IMR-90 (cell line): ENCODE results near the gene CPTP. TPM values are rescaled to one million over a fixed set of nuclear protein-coding genes. Genes with fewer than 3 reads are reported as not detected.
A peak's percentile ranks its signal among the peaks of the same experiment; 100 is the strongest.

ENCODE experiments used
- ATAC-seq: fragments of 200-7000 bp; cut with Tn5 transposase; 2 replicates; pipeline ENCODE4 v1.9.1; 2020; ENCODE audit warnings: low read depth, mild to moderate bottlenecking, moderate library complexity
- BruUV-seq: library from RNA; stranded (reverse); fragments of 400-500 nt; replicated peaks from 2 replicates; lab custom pipeline; 2021; lab: Mats Ljungman, UMichigan
- CTCF ChIA-PET: fragments of 300-600 bp; formaldehyde crosslinking; extraction: SDS; loops from one replicate; lab custom pipeline; 2021; ENCODE audit warnings: antibody characterized with exemption; lab: Yijun Ruan, JAX
- POLR2A ChIA-PET: fragments of 300-600 bp; sonication (Branson Sonifier 250); formaldehyde crosslinking; loops from one replicate; lab custom pipeline; 2022; ENCODE audit warnings: antibody characterized with exemption; ENCODE audit not compliant: unreplicated experiment; lab: Charles Lee
- DNase-seq: peaks from one replicate; pipeline ENCODE4 v3.0.0; 2013
- H2AFZ ChIP-seq: replicated peaks from 2 replicates; pipeline ENCODE3; 2013; ENCODE audit warnings: low read length, mild to moderate bottlenecking; ENCODE audit not compliant: poor library complexity
- H2AK5ac ChIP-seq: 2 replicates; pipeline ENCODE4 v1.6.1; 2013; ENCODE audit warnings: low read depth, low read length, inconsistent platforms
- H2AK9ac ChIP-seq: replicated peaks from 2 replicates; pipeline ENCODE3; 2013; ENCODE audit warnings: mild to moderate bottlenecking, low read depth, low read length, moderate library complexity; ENCODE audit not compliant: poor library complexity
- H2BK120ac ChIP-seq: 2 replicates; pipeline ENCODE4 v1.6.1; 2013; ENCODE audit warnings: low read depth, low read length, inconsistent platforms
- H2BK15ac ChIP-seq: 3 replicates; pipeline ENCODE4 v1.6.1; 2013; ENCODE audit warnings: low read depth, low read length, inconsistent platforms
- H2BK20ac ChIP-seq: 2 replicates; pipeline ENCODE4 v1.6.1; 2013; ENCODE audit warnings: low read depth, mild to moderate bottlenecking, inconsistent platforms, low read length, moderate library complexity
- H2BK5ac ChIP-seq: 2 replicates; pipeline ENCODE4 v1.6.1; 2013; ENCODE audit warnings: mild to moderate bottlenecking, low read depth, low read length, inconsistent platforms; ENCODE audit not compliant: poor library complexity, severe bottlenecking
- H3K14ac ChIP-seq: replicated peaks from 2 replicates; pipeline ENCODE4 v1.6.1; 2013; ENCODE audit warnings: low read depth, low read length, inconsistent platforms
- H3K18ac ChIP-seq: 2 replicates; pipeline ENCODE4 v1.6.1; 2013; ENCODE audit warnings: low read depth, low read length, control low read depth
- H3K23ac ChIP-seq: 2 replicates; pipeline ENCODE4 v1.6.1; 2013; ENCODE audit warnings: low read depth, low read length, inconsistent platforms
- H3K27ac ChIP-seq: 2 replicates; pipeline ENCODE4 v1.5.1; 2013; ENCODE audit warnings: mild to moderate bottlenecking, control low read depth, low read length; ENCODE audit not compliant: insufficient read depth
- H3K27me3 ChIP-seq: 2 replicates; pipeline ENCODE4 v1.6.1; 2013; ENCODE audit warnings: low read length; ENCODE audit not compliant: control insufficient read depth, insufficient read depth
- H3K36me3 ChIP-seq: 2 replicates; pipeline ENCODE4 v1.6.1; 2013; ENCODE audit warnings: low read length, mixed read lengths; ENCODE audit not compliant: control insufficient read depth, insufficient read depth
- H3K4ac ChIP-seq: 2 replicates; pipeline ENCODE4 v1.6.1; 2013; ENCODE audit warnings: low read depth, low read length, inconsistent platforms
- H3K4me1 ChIP-seq: 2 replicates; pipeline ENCODE4 v1.6.1; 2013; ENCODE audit warnings: low read length, mixed read lengths; ENCODE audit not compliant: control insufficient read depth, insufficient read depth
- H3K4me2 ChIP-seq: 2 replicates; pipeline ENCODE4 v1.6.1; 2013; ENCODE audit warnings: low read depth, mild to moderate bottlenecking, control low read depth, low read length, moderate library complexity
- H3K4me3 ChIP-seq: 2 replicates; pipeline ENCODE4 v1.5.1; 2013; ENCODE audit warnings: low read depth, mild to moderate bottlenecking, control low read depth, low read length, moderate library complexity; ENCODE audit not compliant: insufficient read depth
- H3K56ac ChIP-seq: 2 replicates; pipeline ENCODE4 v1.6.1; 2013; ENCODE audit warnings: low read length, inconsistent platforms; ENCODE audit not compliant: insufficient read depth; ENCODE audit errors: extremely low read depth
- H3K79me1 ChIP-seq, 2 experiments: 2 replicates each; pipeline ENCODE4 v1.6.1; 2013; ENCODE audit warnings: low read length in 2 of 2, inconsistent platforms in 1 of 2, low read depth in 1 of 2
- H3K9ac ChIP-seq: 2 replicates; pipeline ENCODE4 v1.6.1; 2013; ENCODE audit warnings: low read depth, low read length, control low read depth
- H3K9me1 ChIP-seq: 2 replicates; pipeline ENCODE4 v1.6.1; 2013; ENCODE audit warnings: low read length, inconsistent platforms; ENCODE audit not compliant: insufficient read depth
- H3K9me3 ChIP-seq: 2 replicates; pipeline ENCODE4 v1.6.1; 2013; ENCODE audit warnings: low read length; ENCODE audit not compliant: control insufficient read depth, insufficient read depth
- H4K20me1 ChIP-seq: 2 replicates; pipeline ENCODE4 v1.6.1; 2013; ENCODE audit warnings: low read length, inconsistent platforms; ENCODE audit not compliant: insufficient read depth
- H4K5ac ChIP-seq: 2 replicates; pipeline ENCODE4 v1.6.1; 2013; ENCODE audit warnings: mild to moderate bottlenecking, low read depth, low read length, control low read depth
- H4K8ac ChIP-seq, 2 experiments: 2 replicates each; pipeline ENCODE4 v1.6.1; 2013; ENCODE audit warnings: low read depth in 2 of 2, low read length in 2 of 2, control low read depth in 1 of 2, inconsistent platforms in 1 of 2
- H4K91ac ChIP-seq: 2 replicates; pipeline ENCODE4 v1.6.1; 2013; ENCODE audit warnings: low read depth, low read length, inconsistent platforms; ENCODE audit not compliant: insufficient read depth
- BHLHE40 ChIP-seq: fragments of 150-350 bp; IDR thresholded peaks from 2 replicates; pipeline ENCODE4 v1.6.1; 2016; ENCODE audit warnings: mild to moderate bottlenecking, low read depth, low read length
- CEBPB ChIP-seq: IDR thresholded peaks from 2 replicates; pipeline ENCODE4 v1.6.1; 2012; ENCODE audit warnings: low read depth, low read length, improper control_type of control experiment
- CHD1 ChIP-seq: IDR thresholded peaks from 2 replicates; pipeline ENCODE4 v1.6.1; 2012; ENCODE audit warnings: low read depth, low read length, improper control_type of control experiment
- FOS ChIP-seq: fragments of 150-350 bp; IDR thresholded peaks from 2 replicates; pipeline ENCODE4 v1.6.1; 2016; ENCODE audit warnings: low read depth, low read length
- MAFK ChIP-seq: IDR thresholded peaks from 2 replicates; pipeline ENCODE4 v1.6.1; 2012; ENCODE audit warnings: low read depth, low read length, improper control_type of control experiment
- MXI1 ChIP-seq: IDR thresholded peaks from 2 replicates; pipeline ENCODE4 v1.6.1; 2012; ENCODE audit warnings: low read depth, mild to moderate bottlenecking, low read length, moderate library complexity, borderline replicate concordance
- NFE2L2 ChIP-seq: fragments of 150-350 bp; IDR thresholded peaks from 2 replicates; pipeline ENCODE4 v1.6.1; 2016; ENCODE audit warnings: low read depth, mild to moderate bottlenecking, low read length
- POLR2A ChIP-seq: IDR thresholded peaks from 2 replicates; pipeline ENCODE4 v1.6.1; 2012; ENCODE audit warnings: mild to moderate bottlenecking, low read depth, low read length
- RCOR1 ChIP-seq: IDR thresholded peaks from 2 replicates; pipeline ENCODE4 v1.6.1; 2012; ENCODE audit warnings: mild to moderate bottlenecking, low read length, improper control_type of control experiment; ENCODE audit not compliant: insufficient replicate concordance
- RFX5 ChIP-seq: IDR thresholded peaks from 2 replicates; pipeline ENCODE4 v1.8.0; 2012; ENCODE audit warnings: low read depth, mild to moderate bottlenecking, low read length, moderate library complexity
- WGBS, 2 experiments: methylation state at CpG; one replicate each; pipeline versions ENCODE4 v1.1.5 to v1.1.7; 2013; ENCODE audit warnings: missing lambda C conversion rate in 2 of 2; ENCODE audit not compliant: insufficient read length in 1 of 2; ENCODE audit errors: extremely low coverage in 2 of 2; 5-methylcytosine and 5-hydroxymethylcytosine counted together
- dilution Hi-C: fragments of 300-500 bp; cut with HindIII; formaldehyde crosslinking; loops from one replicate; pipeline ENCODE4 v1.14.3; 2018; ENCODE audit warnings: low sequenced_read_pairs; ENCODE audit not compliant: unreplicated experiment
- in situ Hi-C: fragments of 300-500 bp; cut with MboI; formaldehyde crosslinking; loops from 3 replicates; pipeline ENCODE4 v1.14.3; 2019; ENCODE audit warnings: low sequenced_read_pairs, inconsistent platforms, mixed read lengths
- intact Hi-C: fragments of 100-400 bp; cut with micrococcal nuclease; formaldehyde crosslinking; loops from 2 replicates; pipeline ENCODE4 v1.10.0; 2022
- polyA plus RNA-seq, 3 experiments: library from polyadenylated mRNA; depleted of rRNA; stranded (reverse); fragments of >200 nt; gene quantifications; 2 replicates each; pipeline ENCODE4 v1.2.3, GENCODE V29; 2012; ENCODE audit warnings: low replicate concordance in 1 of 3
- total RNA-seq: library from RNA; depleted of rRNA; stranded (reverse); fragments of >200 nt; gene quantifications from 2 replicates; pipeline ENCODE4 v1.2.3, GENCODE V29; 2012
- TF ChIP-seq, protein P1 (sequence below): fragments of 150-350 bp; IDR thresholded peaks from 2 replicates; pipeline ENCODE4 v1.6.1; 2017; ENCODE audit warnings: mild to moderate bottlenecking, antibody characterized with exemption, low read length, low read depth
- TF ChIP-seq, protein P2 (sequence below): fragments of 150-350 bp; IDR thresholded peaks from 2 replicates; pipeline ENCODE4 v1.6.1; 2016; ENCODE audit warnings: low read depth, mild to moderate bottlenecking, low read length, moderate library complexity, borderline replicate concordance

CPTP gene
- total and polyA plus RNA-seq, 2 of the 4 experiments (the other 2 are of a cell fraction): 2.7 to 12.1 TPM

DNA sequence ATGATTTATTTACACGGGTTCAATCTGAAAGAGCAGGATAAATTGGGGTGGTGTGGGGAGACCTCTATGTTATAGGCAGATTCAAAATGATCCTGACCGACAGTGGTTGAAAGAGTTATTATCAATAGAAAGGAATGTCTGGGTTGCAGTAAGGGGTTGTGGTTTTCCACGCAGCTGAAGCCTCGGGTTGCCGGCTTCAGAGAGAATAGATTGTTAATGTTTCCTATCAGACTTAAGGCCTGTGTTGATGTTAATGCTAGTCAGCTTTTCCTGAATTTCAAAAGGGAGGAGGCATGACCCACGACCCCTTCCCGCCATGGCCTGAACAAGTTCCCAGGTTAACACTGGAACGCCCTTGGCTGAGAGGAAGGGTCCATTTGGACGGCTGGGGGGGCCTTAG is 48.8 kb upstream of the CPTP start:
- Histone ChIP-seq H4K8ac (peak overlapping the region; percentile 64 to 68; a peak in 3 of 4 replicates), H3K4ac (peak overlapping the region; percentile 90), H2BK5ac (peak overlapping the region; percentile 60), H3K14ac (peak overlapping the region; percentile 79; the same call in 1 of the 2 replicates), H3K27me3 (no peaks in the 10 kb centered on the region), H3K27ac (peak overlapping the region; percentile 76; the same call in 1 of the 2 replicates), H3K4me2 (0 out of 2 replicates have a peak overlapping the region, but pooled peaks have one; percentile 5), H3K23ac (peak overlapping the region; percentile 74), H2AK9ac (peak overlapping the region; percentile 93), H2AFZ (no peak overlapping the region), H3K18ac (no peak overlapping the region), H3K9me3 (no peaks in the 10 kb centered on the region), H3K9ac (no peak overlapping the region), H3K9me1 (peaks cover 19% of the 10 kb centered on the region), H4K5ac (peak overlapping the region; percentile 51; the same call in 1 of the 2 replicates), H3K79me1 (peaks cover 8 to 38% of the 10 kb centered on the region in 2 experiments; a peak in 3 of 4 replicates), H2BK15ac (peak overlapping the region; percentile 87; the same call in 1 of the 3 replicates), H3K4me1 (peaks cover 30% of the 10 kb centered on the region), H4K91ac (peak overlapping the region; percentile 52), H3K56ac (no peak overlapping the region), H2BK120ac (peak overlapping the region; percentile 44; the same call in 1 of the 2 replicates), H2AK5ac (peak overlapping the region; percentile 95; the same call in 1 of the 2 replicates), H3K4me3 (no peak overlapping the region), H2BK20ac (peak overlapping the region; percentile 90), H4K20me1 (peaks cover 13% of the 10 kb centered on the region), H3K36me3 (peaks cover 12% of the 10 kb centered on the region)
- WGBS, 2 experiments: 48% methylated on average over 3 of the region's 9 CpGs; no CpG with 5 or more reads in 1 of the 2 experiments
- peak; percentile 59 for DNase-seq
- dilution Hi-C loops (no loop called here), intact Hi-C loops (no loop called here), in situ Hi-C loops (no loop called here)
- ChIA-PET CTCF (interaction anchor here (0.6 to 1.2 kb wide), 2 partner anchors 15 to 27 kb away, joined by 3 to 5 read pairs; no protein-coding TSS in a partner anchor), POLR2A (no interaction called here)
- no TSS peak for BruUV-seq
- no peak for TF ChIP-seq NFE2L2
- TF ChIP-seq BHLHE40: no peak
- no peak for TF ChIP-seq MAFK
- no peak for TF ChIP-seq CEBPB
- TF ChIP-seq CHD1: no peak
- TF ChIP-seq, protein P1, sequence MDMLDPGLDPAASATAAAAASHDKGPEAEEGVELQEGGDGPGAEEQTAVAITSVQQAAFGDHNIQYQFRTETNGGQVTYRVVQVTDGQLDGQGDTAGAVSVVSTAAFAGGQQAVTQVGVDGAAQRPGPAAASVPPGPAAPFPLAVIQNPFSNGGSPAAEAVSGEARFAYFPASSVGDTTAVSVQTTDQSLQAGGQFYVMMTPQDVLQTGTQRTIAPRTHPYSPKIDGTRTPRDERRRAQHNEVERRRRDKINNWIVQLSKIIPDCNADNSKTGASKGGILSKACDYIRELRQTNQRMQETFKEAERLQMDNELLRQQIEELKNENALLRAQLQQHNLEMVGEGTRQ: no peak
- no peak for TF ChIP-seq FOS
- TF ChIP-seq, protein P2, sequence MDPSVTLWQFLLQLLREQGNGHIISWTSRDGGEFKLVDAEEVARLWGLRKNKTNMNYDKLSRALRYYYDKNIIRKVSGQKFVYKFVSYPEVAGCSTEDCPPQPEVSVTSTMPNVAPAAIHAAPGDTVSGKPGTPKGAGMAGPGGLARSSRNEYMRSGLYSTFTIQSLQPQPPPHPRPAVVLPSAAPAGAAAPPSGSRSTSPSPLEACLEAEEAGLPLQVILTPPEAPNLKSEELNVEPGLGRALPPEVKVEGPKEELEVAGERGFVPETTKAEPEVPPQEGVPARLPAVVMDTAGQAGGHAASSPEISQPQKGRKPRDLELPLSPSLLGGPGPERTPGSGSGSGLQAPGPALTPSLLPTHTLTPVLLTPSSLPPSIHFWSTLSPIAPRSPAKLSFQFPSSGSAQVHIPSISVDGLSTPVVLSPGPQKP: no peak
- TF ChIP-seq RFX5: no peak
- TF ChIP-seq RCOR1: no peak
- TF ChIP-seq MXI1: no peak
- TF ChIP-seq POLR2A: no peak
- no peak for ATAC-seq
